ENCODE data around the gene ACTL6B.
A peak's percentile ranks its signal among the peaks of the same experiment; 100 is the strongest.

Gene ACTL6B

GRCh38 chr7:100626530-100627237, 29.6 kb downstream of the ACTL6B start:
- DNase-seq (ENCODE audit: low read depth) = peak; percentile 85

- no peak for DNase-seq (ENCODE audit: low read depth)
Measured at GRCh38 chr7:100626055-100626454, 30.2 kb downstream of the ACTL6B start.

- DNase-seq (ENCODE audit: low read depth) = no peak
Measured at GRCh38 chr7:100623951-100624824, 32.1 kb downstream of the ACTL6B start.

- no peak for DNase-seq (ENCODE audit: low read depth)
Measured at GRCh38 chr7:100621554-100621953, 34.7 kb downstream of the ACTL6B start.

- no peak for DNase-seq (ENCODE audit: low read depth)
Measured at GRCh38 chr7:100620804-100621203, 35.4 kb downstream of the ACTL6B start.

- no peak for DNase-seq (ENCODE audit: low read depth)
Measured at GRCh38 chr7:100620239-100620638, 36.0 kb downstream of the ACTL6B start.

- no peak for DNase-seq (ENCODE audit: low read depth)
Measured at GRCh38 chr7:100614308-100614861, 41.9 kb downstream of the ACTL6B start.

- no peak for DNase-seq (ENCODE audit: low read depth)
Measured at GRCh38 chr7:100613412-100614175, 42.7 kb downstream of the ACTL6B start.

- DNase-seq (ENCODE audit: low read depth) = peak; percentile 15
Measured at GRCh38 chr7:100612730-100613390, 43.4 kb downstream of the ACTL6B start.

- DNase-seq (ENCODE audit: low read depth) = peak; percentile 99
Measured at GRCh38 chr7:100611983-100612729, 44.1 kb downstream of the ACTL6B start, which contains the start of gene MOSPD3. TSS of gene MOSPD3 (plus strand) at chr7:100612540. CDS start at chr7:100612792, 252 bp downstream.

- DNase-seq (ENCODE audit: low read depth) = no peak
Measured at GRCh38 chr7:100609958-100610357, 46.3 kb downstream of the ACTL6B start.

GRCh38 chr7:100607111-100607510, 49.1 kb downstream of the ACTL6B start:
- DNase-seq (ENCODE audit: low read depth) = no peak

- no peak for DNase-seq (ENCODE audit: low read depth)
Measured at GRCh38 chr7:100606313-100606712, 49.9 kb downstream of the ACTL6B start.

GRCh38 chr7:100604976-100605911, 51.0 kb downstream of the ACTL6B start:
- peak; percentile 40 for DNase-seq (ENCODE audit: low read depth)

- peak; percentile 77 for DNase-seq (ENCODE audit: low read depth)
Measured at GRCh38 chr7:100604028-100604975, 51.9 kb downstream of the ACTL6B start.

GRCh38 chr7:100603726-100604027, 52.6 kb downstream of the ACTL6B start:
- DNase-seq (ENCODE audit: low read depth) = no peak

- no peak for DNase-seq (ENCODE audit: low read depth)
Measured at GRCh38 chr7:100602889-100603725, 53.1 kb downstream of the ACTL6B start.

GRCh38 chr7:100600730-100601038, 55.6 kb downstream of the ACTL6B start:
- no peak for DNase-seq (ENCODE audit: low read depth)

All from activated T-cell treated with anti-CD3 and anti-CD28 coated beads for 48 hours (primary cell).